WTC11 (cell line): Measurements from ENCODE around the gene ITPK1. TPM values are rescaled to one million over a fixed set of nuclear protein-coding genes. Genes with fewer than 3 reads are reported as not detected.

Experiments
- ATAC-seq: fragments of 200-7000 bp; cut with Tn5 transposase; 2 replicates; pipeline ENCODE4 v1.10.0; 2021; ENCODE audit warnings: mild to moderate bottlenecking, moderate library complexity
- CTCF ChIA-PET: fragments of 300-600 bp; sonication (Branson Sonifier 250); formaldehyde crosslinking; loops from one replicate; lab custom pipeline; 2021; ENCODE audit warnings: antibody characterized with exemption; lab: Charles Lee
- POLR2A ChIA-PET: fragments of 350-600 bp; sonication (Branson Sonifier 250); formaldehyde crosslinking; loops from one replicate; lab custom pipeline; 2021; ENCODE audit warnings: antibody characterized with exemption; lab: Charles Lee
- DNase-seq: peaks from one replicate; pipeline ENCODE4 v3.0.0; 2021; ENCODE audit warnings: low spot score
- H3K27ac Mint-ChIP-seq: 2 replicates; pipeline ENCODE4 v1.8.0; 2021; ENCODE audit warnings: mixed read lengths
- H3K27me3 Mint-ChIP-seq: 2 replicates; pipeline ENCODE4 v1.8.0; 2021; ENCODE audit warnings: low read depth, mild to moderate bottlenecking, moderate library complexity, mixed read lengths
- H3K36me3 Mint-ChIP-seq: 2 replicates; pipeline ENCODE4 v1.8.0; 2021; ENCODE audit warnings: mixed read lengths
- H3K4me1 Mint-ChIP-seq: 2 replicates; pipeline ENCODE4 v1.8.0; 2022; ENCODE audit warnings: mixed read lengths
- H3K4me3 Mint-ChIP-seq: 2 replicates; pipeline ENCODE4 v1.8.0; 2021; ENCODE audit warnings: mild to moderate bottlenecking, moderate library complexity, mixed read lengths
- H3K9me3 Mint-ChIP-seq: 2 replicates; pipeline ENCODE4 v1.8.0; 2021; ENCODE audit warnings: mixed read lengths
- AFF4 ChIP-seq: sonication (generic); formaldehyde crosslinking; IDR thresholded peaks from 2 replicates; pipeline ENCODE4 v1.8.1; 2023; ENCODE audit warnings: mild to moderate bottlenecking, missing genetic modification reagents, borderline replicate concordance
- ATF1 ChIP-seq: sonication (generic); formaldehyde crosslinking; IDR thresholded peaks from 2 replicates; pipeline ENCODE4 v1.8.1; 2023; ENCODE audit warnings: mild to moderate bottlenecking, moderate library complexity, missing genetic modification reagents
- CTCF ChIP-seq: fragments of 200-600 bp; IDR thresholded peaks from 2 replicates; pipeline ENCODE4 v1.8.0; 2022; ENCODE audit warnings: antibody characterized with exemption
- ERG ChIP-seq: fragments of 250-450 bp; sonication (Bioruptor Pico); IDR thresholded peaks from 2 replicates; pipeline ENCODE4 v1.8.0; 2021; ENCODE audit warnings: mild to moderate bottlenecking
- FOXK1 ChIP-seq: sonication (generic); formaldehyde crosslinking; IDR thresholded peaks from 2 replicates; pipeline ENCODE4 v1.8.0; 2022; ENCODE audit warnings: mild to moderate bottlenecking, moderate library complexity, missing genetic modification reagents
- MAX ChIP-seq: sonication (generic); formaldehyde crosslinking; IDR thresholded peaks from 2 replicates; pipeline ENCODE4 v1.8.0; 2022; ENCODE audit warnings: mild to moderate bottlenecking, missing genetic modification reagents
- MLX ChIP-seq: sonication (generic); formaldehyde crosslinking; IDR thresholded peaks from 2 replicates; pipeline ENCODE4 v1.8.1; 2023; ENCODE audit warnings: mild to moderate bottlenecking, missing genetic modification reagents, moderate library complexity
- NR3C1 ChIP-seq: sonication (generic); formaldehyde crosslinking; conservative IDR thresholded peaks from 2 replicates; pipeline ENCODE4 v1.8.1; 2023; ENCODE audit warnings: low read depth, mild to moderate bottlenecking, missing genetic modification reagents
- TCF7 ChIP-seq: sonication (generic); formaldehyde crosslinking; IDR thresholded peaks from 2 replicates; pipeline ENCODE4 v1.8.0; 2022; ENCODE audit warnings: mild to moderate bottlenecking, low read depth, missing genetic modification reagents, moderate library complexity
- ZNF121 ChIP-seq: sonication (generic); formaldehyde crosslinking; IDR thresholded peaks from 2 replicates; pipeline ENCODE4 v1.8.0; 2023; ENCODE audit warnings: missing genetic modification reagents
- ZNF263 ChIP-seq: sonication (generic); formaldehyde crosslinking; IDR thresholded peaks from 2 replicates; pipeline ENCODE4 v1.8.1; 2022; ENCODE audit warnings: low read depth, mild to moderate bottlenecking, moderate library complexity, missing genetic modification reagents
- total RNA-seq: library from RNA; stranded (reverse); gene quantifications from 3 replicates; pipeline ENCODE4 v1.2.3, GENCODE V29; 2021
- TF ChIP-seq, protein P1 (sequence below): sonication (generic); formaldehyde crosslinking; IDR thresholded peaks from 2 replicates; pipeline ENCODE4 v1.8.1; 2023; ENCODE audit warnings: mild to moderate bottlenecking, missing genetic modification reagents, moderate library complexity
- TF ChIP-seq, protein P2 (sequence below): fragments of 250-450 bp; sonication (Bioruptor Pico); conservative IDR thresholded peaks from 2 replicates; pipeline ENCODE4 v1.9.0; 2021; ENCODE audit warnings: mild to moderate bottlenecking
- TF ChIP-seq, protein P3 (sequence below): sonication (generic); formaldehyde crosslinking; IDR thresholded peaks from 2 replicates; pipeline ENCODE4 v1.8.1; 2022; ENCODE audit warnings: low read depth, missing genetic modification reagents, borderline replicate concordance
- TF ChIP-seq, protein P4 (sequence below): fragments of 250-450 bp; sonication (Bioruptor Pico); IDR thresholded peaks from 2 replicates; pipeline ENCODE4 v1.9.0; 2021; ENCODE audit warnings: mild to moderate bottlenecking
- TF ChIP-seq, protein P5 (sequence below): sonication (generic); formaldehyde crosslinking; IDR thresholded peaks from 2 replicates; pipeline ENCODE4 v1.8.0; 2022; ENCODE audit warnings: mild to moderate bottlenecking, missing genetic modification reagents

Gene ITPK1
- total RNA-seq, 1 experiment from 2014 or later, result 144 TPM

GRCh38 chr14:93101181-93101580, 14.5 kb downstream of the ITPK1 start (continued):
- TF ChIP-seq AFF4 (CRISPR knock-in tag), result no peak
- TF ChIP-seq, protein P1, sequence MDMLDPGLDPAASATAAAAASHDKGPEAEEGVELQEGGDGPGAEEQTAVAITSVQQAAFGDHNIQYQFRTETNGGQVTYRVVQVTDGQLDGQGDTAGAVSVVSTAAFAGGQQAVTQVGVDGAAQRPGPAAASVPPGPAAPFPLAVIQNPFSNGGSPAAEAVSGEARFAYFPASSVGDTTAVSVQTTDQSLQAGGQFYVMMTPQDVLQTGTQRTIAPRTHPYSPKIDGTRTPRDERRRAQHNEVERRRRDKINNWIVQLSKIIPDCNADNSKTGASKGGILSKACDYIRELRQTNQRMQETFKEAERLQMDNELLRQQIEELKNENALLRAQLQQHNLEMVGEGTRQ (CRISPR knock-in tag), result no peak

- Mint-ChIP-seq H3K27ac (peak overlapping the region; percentile 73), H3K36me3 (no peaks in the 10 kb centered on the region), H3K27me3 (no peaks in the 10 kb centered on the region), H3K4me1 (peaks cover 50% of the 10 kb centered on the region), H3K9me3 (no peaks in the 10 kb centered on the region), H3K4me3 (no peak overlapping the region)
- DNase-seq (no peak), ATAC-seq (no peak)
- POLR2A ChIA-PET, result no interaction called here
- TF ChIP-seq ATF1 (CRISPR knock-in tag) (no peak), MLX (CRISPR knock-in tag) (no peak), ZNF121 (no peak), ZNF263 (CRISPR knock-in tag) (no peak), FOXK1 (CRISPR knock-in tag) (no peak), NR3C1 (CRISPR knock-in tag) (no peak), ERG (CRISPR knock-in tag) (no peak), TCF7 (CRISPR knock-in tag) (no peak), CTCF (no peak), MAX (CRISPR knock-in tag) (no peak)
- TF ChIP-seq, protein P2, sequence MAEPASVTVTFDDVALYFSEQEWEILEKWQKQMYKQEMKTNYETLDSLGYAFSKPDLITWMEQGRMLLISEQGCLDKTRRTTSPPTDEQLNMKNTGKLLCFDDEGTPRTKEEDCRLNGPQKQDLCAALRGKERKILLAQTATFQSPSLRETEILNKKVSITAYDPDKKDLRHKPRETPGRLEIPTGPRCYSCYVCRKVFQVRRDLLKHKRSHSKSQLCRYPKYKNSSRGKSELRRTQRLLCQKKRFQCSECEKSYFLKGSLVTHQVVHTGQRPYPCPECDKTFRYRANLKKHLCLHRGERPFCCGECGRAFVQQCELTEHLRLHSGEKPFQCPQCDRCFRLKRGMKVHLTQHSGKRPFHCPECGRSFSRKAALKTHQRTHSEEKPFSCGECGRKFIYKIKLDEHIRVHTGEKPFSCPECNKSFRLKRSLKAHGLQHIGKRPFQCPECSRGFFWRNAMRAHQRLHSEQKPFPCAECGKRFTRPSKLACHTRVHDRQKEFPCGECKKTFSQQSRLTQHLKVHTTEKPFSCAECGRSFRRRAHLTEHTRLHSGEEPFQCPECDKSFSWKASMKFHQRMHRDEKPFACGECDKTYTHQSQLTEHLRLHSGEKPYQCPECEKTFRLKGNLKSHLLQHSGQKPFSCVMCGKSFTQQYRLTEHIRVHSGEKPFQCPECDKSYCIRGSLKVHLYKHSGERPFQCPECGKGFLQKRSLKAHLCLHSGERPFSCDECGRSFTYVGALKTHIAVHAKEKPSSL (CRISPR knock-in tag), result no peak
- TF ChIP-seq, protein P3, sequence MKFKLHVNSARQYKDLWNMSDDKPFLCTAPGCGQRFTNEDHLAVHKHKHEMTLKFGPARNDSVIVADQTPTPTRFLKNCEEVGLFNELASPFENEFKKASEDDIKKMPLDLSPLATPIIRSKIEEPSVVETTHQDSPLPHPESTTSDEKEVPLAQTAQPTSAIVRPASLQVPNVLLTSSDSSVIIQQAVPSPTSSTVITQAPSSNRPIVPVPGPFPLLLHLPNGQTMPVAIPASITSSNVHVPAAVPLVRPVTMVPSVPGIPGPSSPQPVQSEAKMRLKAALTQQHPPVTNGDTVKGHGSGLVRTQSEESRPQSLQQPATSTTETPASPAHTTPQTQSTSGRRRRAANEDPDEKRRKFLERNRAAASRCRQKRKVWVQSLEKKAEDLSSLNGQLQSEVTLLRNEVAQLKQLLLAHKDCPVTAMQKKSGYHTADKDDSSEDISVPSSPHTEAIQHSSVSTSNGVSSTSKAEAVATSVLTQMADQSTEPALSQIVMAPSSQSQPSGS (CRISPR knock-in tag), result no peak
- TF ChIP-seq, protein P4, sequence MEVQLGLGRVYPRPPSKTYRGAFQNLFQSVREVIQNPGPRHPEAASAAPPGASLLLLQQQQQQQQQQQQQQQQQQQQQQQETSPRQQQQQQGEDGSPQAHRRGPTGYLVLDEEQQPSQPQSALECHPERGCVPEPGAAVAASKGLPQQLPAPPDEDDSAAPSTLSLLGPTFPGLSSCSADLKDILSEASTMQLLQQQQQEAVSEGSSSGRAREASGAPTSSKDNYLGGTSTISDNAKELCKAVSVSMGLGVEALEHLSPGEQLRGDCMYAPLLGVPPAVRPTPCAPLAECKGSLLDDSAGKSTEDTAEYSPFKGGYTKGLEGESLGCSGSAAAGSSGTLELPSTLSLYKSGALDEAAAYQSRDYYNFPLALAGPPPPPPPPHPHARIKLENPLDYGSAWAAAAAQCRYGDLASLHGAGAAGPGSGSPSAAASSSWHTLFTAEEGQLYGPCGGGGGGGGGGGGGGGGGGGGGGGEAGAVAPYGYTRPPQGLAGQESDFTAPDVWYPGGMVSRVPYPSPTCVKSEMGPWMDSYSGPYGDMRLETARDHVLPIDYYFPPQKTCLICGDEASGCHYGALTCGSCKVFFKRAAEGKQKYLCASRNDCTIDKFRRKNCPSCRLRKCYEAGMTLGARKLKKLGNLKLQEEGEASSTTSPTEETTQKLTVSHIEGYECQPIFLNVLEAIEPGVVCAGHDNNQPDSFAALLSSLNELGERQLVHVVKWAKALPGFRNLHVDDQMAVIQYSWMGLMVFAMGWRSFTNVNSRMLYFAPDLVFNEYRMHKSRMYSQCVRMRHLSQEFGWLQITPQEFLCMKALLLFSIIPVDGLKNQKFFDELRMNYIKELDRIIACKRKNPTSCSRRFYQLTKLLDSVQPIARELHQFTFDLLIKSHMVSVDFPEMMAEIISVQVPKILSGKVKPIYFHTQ, result no peak
- TF ChIP-seq, protein P1 (CRISPR knock-in tag), result no peak
- TF ChIP-seq, protein P5, sequence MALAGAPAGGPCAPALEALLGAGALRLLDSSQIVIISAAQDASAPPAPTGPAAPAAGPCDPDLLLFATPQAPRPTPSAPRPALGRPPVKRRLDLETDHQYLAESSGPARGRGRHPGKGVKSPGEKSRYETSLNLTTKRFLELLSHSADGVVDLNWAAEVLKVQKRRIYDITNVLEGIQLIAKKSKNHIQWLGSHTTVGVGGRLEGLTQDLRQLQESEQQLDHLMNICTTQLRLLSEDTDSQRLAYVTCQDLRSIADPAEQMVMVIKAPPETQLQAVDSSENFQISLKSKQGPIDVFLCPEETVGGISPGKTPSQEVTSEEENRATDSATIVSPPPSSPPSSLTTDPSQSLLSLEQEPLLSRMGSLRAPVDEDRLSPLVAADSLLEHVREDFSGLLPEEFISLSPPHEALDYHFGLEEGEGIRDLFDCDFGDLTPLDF (CRISPR knock-in tag), result no peak
- CTCF ChIA-PET, result interaction anchor here (1.4 to 10.7 kb wide), 3 partner anchors 14 to 148 kb away, joined by 3 to 118 read pairs (median 10); partner anchors contain the start of gene ITPK1
These were observed 15.2 kb downstream of the ITPK1 start for GRCh38 chr14:93100570-93100969.
